GM19238 (cell line): Measurements from ENCODE around the gene BAK1.

Source experiments
- DNase-seq: peaks from one replicate; pipeline ENCODE4 v3.0.0; 2011; ENCODE audit warnings: low spot score; ENCODE audit not compliant: insufficient read length

Gene BAK1

DNA sequence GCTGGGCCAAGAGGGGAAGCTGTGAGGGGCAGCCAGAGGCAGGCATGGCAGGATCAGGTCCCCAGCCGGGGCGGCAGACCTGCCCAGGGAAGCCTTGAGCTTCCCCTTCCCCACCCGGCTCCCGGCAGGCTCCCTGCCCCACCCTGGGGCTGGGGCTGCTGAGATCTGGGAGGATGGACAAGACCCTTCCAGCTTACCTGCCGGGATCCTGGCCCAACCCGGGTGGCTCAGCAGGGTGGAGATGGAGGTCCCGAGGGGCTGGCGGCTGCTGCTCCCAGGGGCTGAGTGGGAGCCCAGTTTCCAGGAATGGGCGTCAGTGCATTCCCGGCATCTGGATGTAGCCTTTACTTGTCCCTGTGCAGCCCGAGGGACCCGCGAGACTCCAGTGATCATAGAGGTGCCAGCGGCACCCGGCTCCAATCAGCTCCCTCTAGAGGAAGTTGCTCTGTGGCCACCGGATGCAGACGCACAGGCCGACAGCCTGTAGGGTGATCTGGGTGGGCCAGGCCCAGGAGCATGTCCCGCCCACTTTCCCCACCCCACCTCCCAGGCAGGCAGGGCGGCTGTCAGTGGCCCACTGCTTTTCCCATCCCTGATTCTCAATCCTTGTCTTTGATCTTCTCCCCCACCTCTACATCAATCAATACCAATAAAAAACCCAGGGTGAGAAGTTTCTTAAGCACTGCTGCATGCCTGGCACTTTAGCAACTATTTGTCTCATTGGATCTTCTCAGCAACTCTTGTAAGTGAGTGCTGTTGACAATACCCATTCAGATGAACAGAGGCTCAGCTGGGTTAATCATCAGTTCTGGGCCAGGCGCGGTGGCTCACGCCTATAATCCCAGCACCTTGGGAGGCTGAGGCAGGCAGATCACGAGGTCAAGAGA, at the start of gene BAK1:
Gene BAK1, minus strand, starts transcription at position 449 of the 887 bp plus-strand sequence. CDS start 2,672 bp downstream, outside the sequence.
- DNase-seq: peak; percentile 95

GRCh38 chr6:33628401-33628964, 48.4 kb upstream of the BAK1 start:
- no peak for DNase-seq

GRCh38 chr6:33627876-33628275, 47.8 kb upstream of the BAK1 start:
- no peak for DNase-seq

DNA sequence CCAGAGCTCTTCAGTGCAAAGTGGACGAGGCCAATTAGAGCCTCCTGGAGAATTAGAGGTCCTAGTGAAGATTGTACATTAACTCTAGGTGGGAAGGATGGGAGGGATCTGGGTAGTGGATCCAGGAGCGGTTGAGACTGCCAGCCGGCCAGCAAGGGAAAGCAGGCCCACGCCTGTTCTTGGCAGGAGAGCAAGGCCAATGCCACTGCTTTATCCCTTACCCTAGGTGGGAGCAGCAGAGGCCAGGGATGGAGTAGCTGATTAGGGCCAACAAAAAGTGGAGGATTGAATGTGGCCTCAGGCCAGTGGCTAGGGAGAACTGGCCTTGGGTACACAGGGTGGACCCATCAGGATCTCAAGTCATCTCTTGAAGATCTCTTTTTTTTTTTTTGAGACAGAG, 44.8 kb upstream of the BAK1 start:
- no peak for DNase-seq

- no peak for DNase-seq
These were observed 43.9 kb upstream of the BAK1 start for GRCh38 chr6:33623895-33624381.

DNA sequence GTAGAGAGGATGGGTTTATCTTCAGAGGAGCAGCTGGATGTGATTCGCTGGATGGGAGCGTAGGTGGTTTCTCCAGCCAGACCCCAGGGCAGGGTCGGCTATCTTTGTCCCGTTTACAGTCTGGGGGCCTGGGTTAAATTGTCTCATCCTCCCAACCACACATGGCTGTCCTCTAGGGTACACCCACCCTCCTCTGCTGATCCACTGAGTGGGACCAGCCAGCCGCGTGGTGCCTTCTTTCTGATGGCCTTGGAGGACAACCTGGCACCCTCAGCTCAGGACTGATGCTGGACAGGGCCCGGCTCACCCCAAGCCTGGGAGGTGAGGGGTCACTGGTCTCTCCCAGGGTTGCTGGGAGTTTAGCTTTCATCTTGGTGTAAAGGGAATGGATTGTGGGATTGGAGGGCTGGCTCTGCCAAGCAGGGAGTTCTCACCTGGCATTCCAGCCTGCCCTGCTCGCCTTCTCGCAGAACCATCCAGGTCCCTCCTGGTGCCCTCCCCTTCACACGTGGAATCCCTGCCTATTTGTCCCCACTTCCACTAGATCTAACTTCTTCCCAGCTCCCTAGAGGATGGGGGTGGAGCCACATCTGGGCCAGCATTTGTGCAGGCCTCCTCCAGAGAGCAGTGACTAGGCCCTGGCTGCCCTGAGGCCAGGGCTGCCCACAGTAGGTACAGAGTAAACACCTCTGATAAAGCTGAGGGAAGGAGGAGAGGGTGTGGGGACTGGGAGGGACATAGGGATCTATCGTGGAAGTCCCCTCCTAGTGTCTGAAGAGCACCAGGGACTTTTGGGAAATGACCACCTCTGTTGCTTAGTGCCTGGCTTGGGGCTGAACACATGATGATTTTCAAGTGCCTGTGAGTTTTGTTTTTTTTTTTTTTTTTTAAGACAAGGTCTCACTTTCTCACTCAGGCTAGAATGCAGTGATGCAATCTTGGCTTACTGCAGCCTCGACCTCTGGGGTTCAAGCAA, 42.7 kb upstream of the BAK1 start:
- no peak for DNase-seq

GRCh38 chr6:33621711-33622388, 41.8 kb upstream of the BAK1 start:
- peak; percentile 64 for DNase-seq

- peak; percentile 99 for DNase-seq
These were observed 41.0 kb upstream of the BAK1 start, which contains the start of gene ITPR3 for GRCh38 chr6:33620856-33621710. TSS of gene ITPR3 (plus strand) at chr6:33621322. CDS start at chr6:33621603, 281 bp downstream.

- DNase-seq: peak; percentile 47
These were observed 40.2 kb upstream of the BAK1 start for GRCh38 chr6:33620158-33620855.

- no peak for DNase-seq
These were observed 39.2 kb upstream of the BAK1 start for GRCh38 chr6:33619166-33619840.

- no peak for DNase-seq
These were observed 36.8 kb upstream of the BAK1 start for GRCh38 chr6:33616913-33617312.

DNA sequence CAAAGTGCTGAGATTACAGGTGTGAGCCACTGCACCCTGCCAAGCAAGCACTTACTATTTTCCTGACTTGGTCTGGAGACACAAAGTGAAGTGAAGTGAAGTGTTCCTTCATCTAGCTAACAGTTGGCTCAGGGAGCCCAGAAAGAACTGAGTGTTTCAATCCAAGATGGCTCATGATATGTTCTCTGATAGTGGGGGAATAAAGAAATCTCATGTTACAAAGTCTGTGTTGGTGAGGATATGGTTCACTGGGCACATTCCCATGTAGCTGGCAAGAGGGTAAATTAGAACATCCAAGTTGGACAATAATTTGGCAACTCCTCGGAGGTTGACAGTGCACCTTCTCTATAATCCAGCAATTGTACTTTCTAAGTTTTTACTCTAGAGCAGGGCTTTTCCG, 36.0 kb upstream of the BAK1 start:
- no peak for DNase-seq

DNA sequence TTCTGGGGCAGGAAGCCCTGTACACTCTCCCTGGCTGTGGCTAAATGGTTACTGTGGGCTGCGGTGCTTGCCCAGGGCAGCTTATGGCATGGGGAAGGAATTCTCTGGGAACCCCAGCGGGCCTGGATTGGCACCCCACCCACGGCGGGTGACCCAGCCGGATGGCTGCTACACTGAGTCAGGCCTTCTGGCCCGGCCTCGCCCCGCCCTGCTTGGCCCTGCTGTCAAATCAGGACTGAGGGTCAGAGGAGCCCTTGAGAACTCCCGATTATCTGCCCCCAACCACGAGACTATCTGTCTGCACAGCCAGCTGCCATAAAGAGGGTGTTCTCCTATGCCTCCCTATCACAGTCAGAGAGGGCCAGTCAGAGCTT, 33.7 kb upstream of the BAK1 start:
- no peak for DNase-seq

DNA sequence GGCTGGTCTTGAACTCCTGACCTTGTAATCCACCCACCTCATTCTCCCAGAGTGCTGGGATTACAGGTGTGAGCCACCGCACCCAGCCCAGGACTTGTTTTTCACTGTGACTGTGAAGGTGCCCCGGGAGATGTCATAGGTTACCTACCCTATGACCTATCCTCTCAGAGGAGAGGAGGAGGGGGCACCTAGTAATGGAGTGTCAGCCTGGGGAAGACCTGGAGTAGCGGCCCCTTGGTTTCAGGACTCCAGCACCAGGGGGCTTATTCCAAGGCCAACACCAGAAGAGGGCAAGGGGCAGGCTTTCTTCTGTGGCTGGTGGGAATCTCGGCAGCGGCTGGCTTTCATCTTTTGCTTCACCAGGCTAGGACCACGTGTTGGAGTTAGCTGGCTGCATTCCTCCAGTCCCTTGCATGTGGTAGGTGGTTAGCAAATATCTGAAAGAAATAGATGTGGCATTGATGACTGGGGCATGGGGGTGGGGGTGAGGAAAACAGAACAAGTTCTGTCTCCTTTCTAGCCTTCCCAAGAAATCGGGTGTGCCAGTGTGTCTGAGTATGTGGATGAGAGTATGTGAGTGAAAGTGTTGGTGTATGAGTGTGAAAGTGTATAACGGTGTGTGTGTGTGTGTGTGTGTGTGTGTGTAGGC, 33.2 kb upstream of the BAK1 start:
- no peak for DNase-seq

GRCh38 chr6:33610779-33611732, 31.0 kb upstream of the BAK1 start:
- no peak for DNase-seq

DNA sequence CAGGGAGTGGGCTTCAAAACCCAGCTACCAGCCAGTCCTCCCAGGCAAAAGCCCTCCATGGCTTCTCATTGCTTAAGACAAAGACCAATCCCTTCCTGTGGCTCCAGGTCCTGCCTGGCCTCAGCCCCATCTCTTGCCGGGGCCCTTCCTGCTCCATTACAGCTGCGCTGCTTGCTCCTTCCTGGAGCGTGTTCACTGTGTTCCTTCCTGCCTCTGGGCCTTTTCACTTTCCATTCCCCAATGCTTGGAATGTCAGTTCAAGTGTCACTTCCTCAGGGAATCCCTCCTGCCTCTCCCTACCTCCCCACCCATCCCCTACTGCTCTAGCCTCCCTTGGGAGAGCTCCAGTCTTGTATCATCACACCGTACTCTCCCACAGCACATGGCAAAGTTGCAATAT, 30.0 kb upstream of the BAK1 start:
- no peak for DNase-seq

DNA sequence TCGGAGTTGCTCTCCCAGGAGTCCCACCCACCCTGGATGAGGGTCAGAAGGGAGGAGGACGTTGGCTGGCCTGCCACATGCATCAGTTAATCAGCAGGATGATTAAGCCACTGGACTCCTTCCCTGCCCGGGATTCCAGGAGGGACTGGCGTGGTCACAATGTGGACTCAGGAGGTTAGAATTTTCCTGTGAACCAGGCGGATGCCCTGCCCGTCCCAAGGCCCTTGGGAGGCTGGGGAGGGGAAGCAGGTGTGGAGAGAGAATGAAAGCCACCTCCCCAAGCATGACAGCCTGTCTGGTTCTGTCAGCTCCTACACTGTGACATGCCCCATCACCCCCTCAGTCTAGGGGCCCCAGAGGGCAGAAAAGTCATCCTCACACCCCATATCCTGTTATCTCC, 29.5 kb upstream of the BAK1 start:
- DNase-seq: no peak
